ENCODE data around the gene ZBTB8B.
"Not testable (repeated sequence)": the region's sequence is repeated elsewhere in the genome, so short reads cannot be mapped to it uniquely, and the experiment has no call there.

Gene ZBTB8B

DNA sequence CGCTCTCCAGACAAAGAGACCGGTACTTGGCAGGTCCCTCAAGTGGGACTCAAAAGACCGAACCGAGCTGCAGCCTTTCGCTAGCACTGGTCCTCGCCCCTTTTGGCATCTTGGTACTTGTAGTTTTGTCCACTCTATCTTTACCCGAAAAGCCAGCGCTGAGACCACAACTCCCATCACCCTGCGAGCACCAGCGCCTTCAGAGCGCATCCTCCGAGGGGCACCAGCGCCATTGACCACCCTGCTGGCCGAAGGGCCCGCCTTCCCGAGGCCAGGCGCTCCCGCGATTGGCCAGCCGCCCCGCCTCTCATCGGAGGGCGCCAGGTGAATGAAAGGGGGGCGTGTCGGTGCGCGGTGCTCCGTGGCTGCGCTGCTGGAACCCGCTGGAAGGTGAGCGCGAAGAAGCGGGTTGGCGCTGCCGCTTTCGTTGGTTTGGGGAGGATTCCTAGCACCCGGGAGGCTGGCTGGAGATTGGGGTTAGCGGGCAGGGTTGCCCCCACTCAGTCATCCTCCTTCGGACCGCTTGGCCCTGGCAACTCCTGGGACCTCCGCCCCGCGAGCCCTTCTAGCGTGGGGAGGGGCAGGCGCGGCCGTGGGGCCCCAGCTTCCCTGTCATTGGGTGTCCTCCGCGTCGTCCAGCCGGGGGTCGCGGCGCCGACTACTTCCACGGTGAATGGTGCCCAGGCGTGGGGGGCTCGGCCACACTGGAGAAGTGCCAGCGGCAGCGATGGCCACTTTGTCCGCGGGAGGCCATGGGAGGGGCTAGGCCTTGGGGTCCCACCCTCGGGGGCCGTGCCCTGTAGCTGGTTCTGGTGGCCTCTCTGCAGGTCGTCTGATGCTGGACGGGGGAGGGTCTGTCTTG is at the start of gene ZBTB8B:
Gene ZBTB8B, plus strand, starts transcription at position 357 of the 862 bp plus-strand sequence. CDS start 5,553 bp downstream, outside the sequence.
- no peak for DNase-seq (ENCODE audit: low spot score)

DNA sequence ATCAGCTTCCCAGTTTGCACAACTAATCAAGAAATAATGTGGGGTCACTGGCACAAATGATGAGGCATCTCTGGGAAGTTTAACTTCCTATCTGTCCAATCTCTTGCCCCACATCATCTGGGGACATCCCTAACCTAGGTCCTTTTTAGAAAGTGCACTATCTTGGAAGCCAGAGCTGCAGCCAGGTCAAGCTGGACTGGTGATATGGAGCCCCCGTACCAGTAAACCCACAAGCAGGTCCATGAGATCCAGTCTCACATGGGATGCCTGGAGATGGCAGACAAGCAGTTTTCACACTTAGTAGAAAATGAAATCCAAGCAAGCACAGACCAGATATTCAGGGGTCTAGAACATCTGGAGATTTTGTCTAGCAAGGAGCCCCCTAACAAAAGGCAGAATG is 43.1 kb upstream of the ZBTB8B start:
- no peak for DNase-seq (ENCODE audit: low spot score)

DNA sequence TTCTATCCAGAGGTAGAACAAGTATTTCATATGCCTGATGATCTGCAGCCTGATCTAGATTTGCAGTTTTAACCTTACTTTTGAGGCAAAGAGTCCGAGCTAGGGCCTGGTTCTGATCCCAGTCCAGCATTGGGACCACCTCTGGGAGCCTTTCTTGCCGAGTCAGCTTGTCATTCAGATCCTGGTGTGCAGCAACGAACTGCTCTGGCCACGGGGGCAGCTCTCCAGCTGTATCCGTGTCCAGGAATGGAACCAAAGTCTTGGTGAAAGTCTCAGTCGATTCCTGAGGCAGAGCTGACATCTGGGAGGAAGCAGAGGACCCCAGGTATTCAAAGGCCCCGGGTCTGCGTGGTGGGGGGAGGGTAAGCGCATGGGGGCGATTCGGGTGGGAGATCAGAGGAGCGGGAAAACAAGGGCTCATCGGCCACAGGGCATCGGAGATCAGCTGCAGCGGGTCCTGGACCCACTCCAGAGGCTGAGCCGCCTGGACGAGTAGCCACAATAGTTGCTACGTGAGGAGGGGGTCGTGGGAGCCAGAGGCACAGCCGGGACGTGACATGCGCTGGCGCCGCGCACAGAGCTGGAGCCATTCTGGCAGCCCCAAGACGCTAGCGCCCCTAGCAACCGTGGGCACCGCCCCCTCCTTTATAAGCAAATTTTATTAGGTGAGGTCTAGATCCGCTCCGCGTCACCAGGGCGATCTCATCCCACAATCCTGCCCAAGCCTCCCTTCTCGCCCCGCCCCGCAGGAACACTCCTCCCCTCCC is 38.2 kb upstream of the ZBTB8B start:
- DNase-seq (ENCODE audit: low spot score): no peak

DNA sequence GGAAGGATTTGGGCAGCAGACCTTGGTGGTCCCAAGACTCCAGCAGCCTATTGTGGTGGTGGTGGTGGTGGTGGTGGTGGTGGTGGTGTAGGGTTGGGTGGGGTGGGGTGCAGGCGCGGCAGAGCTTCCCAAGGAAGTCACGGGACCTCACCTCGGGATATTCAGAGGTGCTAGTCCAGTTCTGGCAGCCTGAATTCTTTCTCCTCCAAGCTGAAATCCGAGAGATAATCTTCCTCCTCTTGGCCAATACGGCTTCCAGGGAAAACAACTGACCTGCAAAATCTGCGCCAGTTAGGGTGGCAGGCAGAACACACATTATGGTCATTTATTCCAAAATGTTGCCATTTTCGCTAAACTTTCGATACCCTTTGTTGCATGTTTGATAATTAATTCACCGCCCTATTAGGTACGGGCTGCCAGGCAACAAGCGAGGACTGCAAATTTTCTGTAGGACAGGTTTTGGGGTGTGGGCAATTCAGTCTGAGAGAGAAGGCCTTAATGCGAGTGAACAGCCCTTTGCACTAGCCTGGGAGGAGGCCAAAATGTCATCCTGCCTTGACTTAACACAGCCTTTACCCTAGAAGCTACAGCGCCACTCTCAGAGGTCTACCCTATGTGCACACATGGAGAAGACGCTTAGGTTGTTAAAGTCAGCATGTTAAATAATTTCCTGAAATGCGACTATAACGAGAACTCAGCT is 37.5 kb upstream of the ZBTB8B start:
- DNase-seq (ENCODE audit: low spot score): no peak

DNA sequence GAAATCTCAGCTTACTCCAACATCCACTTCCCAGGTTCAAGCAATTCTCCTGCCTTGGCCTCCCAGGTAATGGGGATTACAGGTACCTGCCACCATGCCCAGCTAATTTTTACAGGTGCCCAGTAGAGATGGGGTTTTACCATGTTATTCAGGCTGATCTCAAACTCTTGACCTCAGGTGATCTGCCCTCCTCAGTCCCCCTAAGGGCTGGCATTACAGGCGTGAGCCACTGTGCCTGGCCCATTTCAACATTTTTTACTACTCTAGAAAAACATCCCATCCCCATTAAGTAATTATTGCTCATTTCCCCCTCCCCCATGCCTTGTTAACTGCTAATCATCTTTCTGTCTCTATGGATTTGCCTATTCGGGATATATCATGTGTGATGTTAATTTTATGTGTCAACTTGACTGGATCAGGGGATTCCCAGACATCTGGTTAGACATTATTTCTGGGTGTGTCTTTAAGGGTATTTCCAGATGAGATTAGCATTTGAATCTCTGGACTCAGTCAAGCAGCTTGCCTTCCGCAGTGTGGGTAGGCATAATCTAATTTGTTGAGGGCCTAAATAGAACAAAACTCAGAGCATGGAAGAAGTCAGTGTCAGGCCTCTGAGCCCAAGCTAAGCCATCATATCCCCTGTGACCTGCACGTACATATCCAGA is 33.0 kb upstream of the ZBTB8B start:
- DNase-seq (ENCODE audit: low spot score): peak; percentile 62

DNA sequence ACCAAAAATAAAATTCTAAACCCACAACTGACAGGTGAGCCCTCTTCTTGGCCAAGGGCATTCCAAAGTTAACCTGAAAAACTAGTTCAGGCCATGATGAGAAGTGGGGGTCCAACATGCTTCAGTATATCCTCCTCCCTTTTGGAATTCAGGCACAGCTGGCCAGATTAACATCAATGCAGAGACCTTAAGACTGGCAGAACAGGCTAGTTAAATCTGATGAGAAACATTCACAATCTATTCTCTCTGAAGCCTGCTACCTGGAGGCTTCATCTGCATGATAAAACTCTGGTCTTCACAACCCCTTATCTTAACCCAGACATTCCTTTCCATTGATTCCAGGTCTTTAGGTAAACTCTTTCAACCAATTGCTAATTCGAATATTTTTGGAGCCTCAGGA is 26.7 kb upstream of the ZBTB8B start:
- no peak for DNase-seq (ENCODE audit: low spot score)

DNA sequence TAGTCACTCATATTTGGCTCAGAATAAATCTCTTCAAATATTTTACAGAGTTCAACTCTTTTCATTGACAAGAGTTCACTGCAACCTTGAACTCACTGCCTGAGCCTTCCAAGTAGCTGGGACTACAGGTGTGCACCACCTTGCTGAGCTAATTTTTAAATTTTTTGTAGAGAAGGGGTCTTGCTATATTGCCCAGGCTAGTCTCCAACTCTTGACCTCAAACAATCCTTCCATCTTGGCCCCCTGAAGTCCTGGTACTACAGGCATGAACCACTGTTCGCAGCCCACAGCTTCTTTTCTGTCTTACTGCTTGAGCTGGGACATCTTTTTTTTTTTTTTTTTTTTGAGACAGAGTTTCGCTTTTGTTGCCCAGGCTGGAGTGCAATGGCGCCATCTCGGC is 26.1 kb upstream of the ZBTB8B start:
- not testable (repeated sequence) for DNase-seq (ENCODE audit: low spot score)

DNA sequence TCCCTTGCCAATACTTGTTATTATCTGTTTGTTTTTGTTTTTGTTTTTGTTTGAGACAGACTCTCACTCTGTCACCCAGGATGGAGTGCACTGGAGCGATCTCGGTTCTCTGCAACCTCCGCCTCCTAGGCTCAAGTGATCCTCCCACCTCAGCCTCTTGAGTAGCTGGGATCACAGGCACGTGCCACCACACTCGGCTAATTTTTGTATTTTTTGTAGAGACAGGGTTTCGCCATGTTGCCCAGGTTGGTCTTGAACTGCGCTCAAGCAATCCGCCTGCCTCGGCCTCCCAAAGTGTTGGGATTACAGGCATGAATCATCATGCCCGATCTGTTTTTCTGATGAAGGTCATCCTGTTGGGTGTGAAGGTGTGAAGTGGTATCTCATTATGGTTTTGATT is 23.4 kb upstream of the ZBTB8B start:
- DNase-seq (ENCODE audit: low spot score): not testable (repeated sequence)

DNA sequence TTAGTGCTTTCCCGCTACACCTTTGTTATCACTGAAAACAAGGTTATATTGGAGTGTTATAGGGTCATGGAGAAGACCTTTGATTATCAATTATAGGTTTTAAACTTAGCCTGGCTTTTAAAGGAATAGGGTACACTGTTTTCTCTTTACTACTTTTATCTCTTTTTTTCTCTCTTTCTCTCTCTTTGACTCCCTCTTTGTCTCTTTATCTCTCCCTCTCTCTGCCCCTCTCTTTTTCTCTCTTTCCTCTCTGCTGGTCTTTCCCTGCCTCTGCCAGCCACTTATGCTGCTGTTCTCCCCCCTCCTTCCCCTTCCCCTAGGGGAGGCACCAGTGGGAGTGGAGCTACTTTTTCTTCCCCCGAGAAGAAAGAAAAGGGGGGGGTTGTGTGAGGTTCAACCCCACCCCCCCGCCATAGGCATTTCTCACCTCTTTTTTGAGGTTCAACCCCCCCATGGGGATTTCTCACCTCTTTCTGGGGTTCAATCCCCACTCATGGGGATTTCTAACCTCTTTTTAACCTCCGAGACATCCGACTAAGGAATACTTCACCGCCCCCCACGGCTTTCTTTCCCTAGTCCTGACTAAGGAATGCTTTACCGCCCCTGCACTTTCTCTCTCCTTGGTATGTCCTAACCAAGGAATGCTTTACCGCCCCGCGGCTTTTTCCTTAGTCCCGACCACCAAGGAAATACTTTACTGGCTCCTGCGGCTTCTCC is 17.2 kb upstream of the ZBTB8B start:
- DNase-seq (ENCODE audit: low spot score): no peak

DNA sequence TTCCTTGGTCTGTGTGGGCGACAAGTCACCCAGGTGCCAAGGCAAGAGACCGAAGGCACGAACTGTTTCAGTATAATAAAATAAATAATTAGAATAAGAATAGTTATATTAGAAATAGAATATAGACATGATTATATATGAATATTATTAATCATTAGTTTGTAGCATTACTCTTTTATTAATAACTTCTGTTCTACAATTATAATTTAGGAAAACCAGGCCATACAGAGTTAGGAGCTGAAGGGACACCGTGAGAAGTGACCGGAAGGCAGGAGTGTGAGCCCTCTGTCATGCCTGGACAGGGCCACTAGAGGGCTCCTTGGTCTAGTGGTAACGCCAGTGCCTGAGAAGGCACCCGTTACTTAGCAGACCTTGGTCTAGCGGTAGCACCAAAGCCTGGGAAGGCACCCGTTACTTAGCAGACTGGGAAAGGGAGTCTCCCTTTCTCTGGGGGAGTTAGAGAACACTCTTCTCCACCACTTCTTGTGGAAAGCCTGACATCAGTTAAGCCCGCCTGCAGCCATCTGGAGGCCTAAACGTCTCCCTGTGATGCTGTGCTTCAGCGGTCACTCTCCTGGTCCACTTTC is 16.6 kb upstream of the ZBTB8B start:
- DNase-seq (ENCODE audit: low spot score): peak; percentile 71

DNA sequence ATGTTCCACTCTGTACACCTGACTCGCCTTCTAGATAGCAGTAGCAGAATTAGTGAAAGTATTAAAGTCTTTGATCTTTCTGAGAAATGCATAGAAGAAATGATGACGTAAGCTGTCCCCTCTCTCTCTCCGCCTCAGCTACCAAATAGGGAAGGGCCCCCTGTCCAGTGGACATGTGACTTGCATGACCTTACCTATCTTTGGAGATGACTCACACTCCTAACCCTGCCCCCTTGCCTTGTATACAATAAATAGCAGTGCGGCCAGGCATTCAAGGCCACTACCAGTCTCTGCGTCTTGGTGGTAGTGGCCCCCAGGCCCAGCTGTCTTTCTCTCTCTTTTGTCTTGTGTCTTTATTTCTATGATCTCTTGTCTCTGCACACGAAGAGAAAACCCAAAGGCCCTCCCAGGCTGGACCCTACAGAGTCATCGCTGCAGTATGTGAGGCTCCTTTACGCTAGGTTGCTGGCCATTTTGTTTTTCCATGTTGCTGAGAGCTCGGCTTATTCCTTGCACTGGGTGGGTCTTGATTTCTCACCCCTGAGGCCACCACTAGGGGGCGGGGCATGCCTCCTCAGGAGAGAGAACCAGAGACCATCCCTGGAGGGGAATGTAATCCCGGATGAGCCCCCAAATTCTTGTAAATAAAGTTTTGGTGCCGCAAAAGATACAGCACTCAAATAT is 16.0 kb upstream of the ZBTB8B start:
- DNase-seq (ENCODE audit: low spot score): peak; percentile 47

DNA sequence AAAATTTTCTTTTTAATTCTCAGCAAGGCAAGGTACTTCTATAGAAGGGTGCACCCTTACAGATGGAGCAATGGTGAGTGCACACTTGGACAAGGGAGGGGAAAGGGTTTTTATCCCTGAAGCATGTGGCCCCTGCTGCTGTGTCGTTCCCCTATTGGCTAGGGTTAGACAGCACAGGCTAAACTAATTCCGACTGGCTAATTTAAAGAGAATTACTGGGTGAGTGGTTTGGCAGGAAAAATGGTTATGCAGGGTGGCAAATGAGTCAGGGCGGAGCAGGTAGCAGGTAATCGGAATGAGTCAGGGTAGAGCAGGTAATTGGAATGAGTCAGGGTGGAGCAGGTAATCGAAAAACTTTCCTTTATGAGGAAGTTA is 15.4 kb upstream of the ZBTB8B start:
- DNase-seq (ENCODE audit: low spot score): not testable (repeated sequence)

DNA sequence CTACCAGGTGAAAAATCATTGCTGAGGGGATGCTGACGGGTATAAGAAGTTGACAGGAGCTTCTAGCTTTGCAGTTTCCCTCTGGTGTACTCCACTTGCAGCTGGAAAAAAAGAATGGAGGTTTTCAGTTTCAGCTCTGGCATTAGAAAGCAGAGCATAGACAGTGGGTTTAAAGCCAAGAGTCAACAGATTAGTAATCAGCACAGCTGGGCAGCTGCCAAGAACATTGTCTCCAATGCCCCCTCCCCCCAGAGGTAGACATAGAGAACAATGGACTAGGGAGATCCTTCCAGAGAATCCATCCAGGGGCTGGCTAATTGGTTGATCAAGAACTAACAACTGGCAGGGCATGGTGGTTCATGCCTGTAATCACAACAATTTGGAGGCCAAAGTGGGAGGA is 10.1 kb upstream of the ZBTB8B start:
- no peak for DNase-seq (ENCODE audit: low spot score)

DNA sequence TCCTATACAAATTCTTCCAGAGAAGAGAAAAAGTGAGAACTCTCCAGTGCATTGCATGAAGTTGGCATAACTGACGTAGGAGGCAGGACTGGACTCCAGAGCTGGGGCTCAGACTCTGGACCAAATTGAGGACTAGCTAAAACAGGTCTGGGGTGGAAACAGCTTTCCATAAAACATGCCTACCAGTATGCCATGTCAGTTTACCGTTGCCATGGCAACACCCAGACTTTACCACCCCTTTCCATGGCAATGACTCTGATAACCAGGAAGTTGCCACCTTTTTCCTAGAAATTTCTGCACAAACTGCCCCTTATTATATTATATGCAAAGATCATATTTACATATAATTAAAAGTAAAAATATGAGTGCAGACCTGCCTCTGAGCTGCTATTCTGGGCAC is 8.9 kb upstream of the ZBTB8B start:
- no peak for DNase-seq (ENCODE audit: low spot score)

DNA sequence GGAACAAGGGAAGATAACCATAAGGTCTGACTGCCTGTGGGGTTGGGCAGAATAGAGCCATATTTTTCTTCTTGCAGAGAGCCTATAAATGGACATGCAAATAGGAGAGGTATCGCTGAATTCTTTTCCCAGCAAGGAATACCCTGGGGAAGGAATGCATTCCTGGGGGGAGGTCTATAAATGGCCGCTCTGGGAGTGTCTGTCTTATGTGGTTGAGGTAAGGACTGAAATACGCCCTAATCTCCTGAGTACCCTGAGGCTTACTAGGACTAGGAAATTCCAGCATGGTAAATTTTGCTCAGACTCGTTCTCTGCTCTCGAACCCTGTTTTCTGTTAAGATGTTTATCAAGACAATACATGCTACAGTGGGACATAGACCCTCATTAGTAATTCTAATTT is 6.1 kb upstream of the ZBTB8B start:
- DNase-seq (ENCODE audit: low spot score): not testable (repeated sequence)

DNA sequence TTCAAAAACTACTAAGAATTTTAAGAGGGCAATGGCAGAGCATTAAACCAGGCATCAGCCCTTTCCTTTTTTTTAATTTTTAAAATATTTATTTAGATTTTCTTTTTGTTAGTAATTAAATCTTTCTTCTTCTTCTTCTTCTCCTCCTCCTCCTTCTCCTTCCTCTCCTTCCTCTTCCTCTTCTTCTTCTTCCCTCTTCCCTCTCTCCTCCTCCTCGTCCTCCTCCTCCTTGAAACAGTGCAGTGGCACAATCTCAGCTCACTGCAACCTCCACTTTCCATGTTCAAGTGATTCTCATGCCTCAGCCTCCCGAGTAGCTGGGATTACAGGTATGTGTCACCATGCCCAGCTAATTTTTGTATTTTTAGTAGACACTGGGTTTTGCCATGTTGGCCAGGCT is 1.9 kb upstream of the ZBTB8B start:
- not testable (repeated sequence) for DNase-seq (ENCODE audit: low spot score)

DNA sequence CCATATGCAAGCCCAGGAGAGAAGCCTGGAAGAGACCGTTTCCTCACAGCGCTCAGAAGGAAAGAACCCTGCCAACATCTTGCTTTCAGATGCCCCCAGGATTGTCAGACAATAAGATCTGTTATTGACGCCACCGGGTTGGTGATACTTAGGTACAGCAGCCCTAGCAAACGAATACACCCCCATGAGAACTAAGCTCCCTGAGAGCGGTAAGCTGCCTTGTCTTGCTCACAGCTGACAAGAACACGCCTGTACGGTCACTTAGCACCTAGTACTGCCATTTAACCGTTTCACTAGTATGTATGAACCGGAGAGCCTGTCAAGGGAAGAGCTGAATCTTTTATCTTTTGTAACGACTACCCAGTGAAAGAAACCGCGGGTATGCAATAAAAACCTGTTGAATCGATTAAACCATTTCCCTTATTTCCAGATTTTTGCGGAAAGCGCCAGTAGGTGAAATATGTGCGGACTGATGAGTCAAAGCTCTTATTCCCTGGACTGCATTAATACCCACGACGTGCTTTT is 619 bp upstream of the ZBTB8B start:
- DNase-seq (ENCODE audit: low spot score): no peak

DNA sequence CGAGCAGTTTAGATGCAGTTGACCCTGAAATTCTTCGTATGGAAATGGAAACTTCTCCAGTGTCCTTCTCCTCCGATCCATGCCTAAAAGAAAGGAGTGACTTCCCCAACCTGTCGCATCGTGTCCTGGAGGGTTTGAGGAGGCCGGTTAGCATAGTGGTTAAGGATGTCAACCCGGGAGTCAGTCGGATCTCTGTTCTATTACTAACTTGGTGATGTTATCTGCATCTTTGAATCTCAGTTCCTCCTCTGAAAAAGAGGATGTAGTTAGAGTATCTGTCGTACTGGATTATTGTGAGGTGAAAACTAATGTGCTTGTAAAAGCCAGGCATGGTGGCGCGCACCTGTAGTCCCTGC is 684 bp downstream of the ZBTB8B start:
- DNase-seq (ENCODE audit: low spot score): no peak

DNA sequence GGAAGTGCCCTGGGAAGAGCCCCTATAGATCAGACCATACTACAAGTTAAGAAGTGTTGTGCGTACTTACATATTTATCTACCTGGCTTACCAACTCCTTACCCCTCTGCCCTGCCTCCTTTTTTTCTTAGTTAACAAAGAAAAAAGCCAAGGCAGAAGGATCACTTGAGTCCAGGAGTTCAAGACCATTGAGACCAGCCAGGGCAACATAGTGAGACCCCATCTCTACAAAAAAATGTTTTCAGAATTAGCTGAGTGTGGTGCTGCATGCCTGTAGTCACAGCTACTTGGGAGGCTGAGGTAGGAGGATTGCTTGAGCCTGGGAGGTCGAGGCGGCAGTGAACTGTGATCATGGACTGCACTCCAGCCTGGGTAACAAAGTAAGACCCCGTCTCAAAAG is 1.9 kb downstream of the ZBTB8B start:
- DNase-seq (ENCODE audit: low spot score): no peak

DNA sequence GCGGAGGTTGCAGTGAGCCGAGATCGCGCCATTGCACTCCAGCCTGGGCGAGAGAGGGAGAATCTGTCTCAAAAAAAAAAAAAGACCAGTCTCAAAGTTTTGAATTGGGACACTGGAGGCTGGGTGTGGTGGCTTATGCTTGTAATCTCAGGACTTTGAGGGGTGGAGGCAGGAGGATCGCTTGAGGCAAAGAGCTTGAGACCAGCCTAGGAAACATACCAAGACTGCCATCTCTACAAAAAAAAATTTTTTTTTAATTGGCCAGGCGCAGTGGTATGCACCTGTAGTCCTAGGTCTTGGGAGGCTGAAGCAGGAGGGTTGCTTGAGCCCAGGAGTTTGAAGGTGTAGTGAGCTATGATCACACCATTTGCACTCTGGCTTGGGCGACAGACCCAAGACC is 3.9 kb downstream of the ZBTB8B start:
- no peak for DNase-seq (ENCODE audit: low spot score)

Data from NAMALWA (cell line).